IPS-NIHi11 (cell line): Measurements from ENCODE around the gene TLX3.
"Not testable (repeated sequence)": the region's sequence is repeated elsewhere in the genome, so short reads cannot be mapped to it uniquely, and the experiment has no call there.

Source experiments
- DNase-seq: peaks from one replicate; pipeline ENCODE4 v3.0.0; 2012; ENCODE audit warnings: mixed read lengths, low spot score

The TLX3 gene

DNA sequence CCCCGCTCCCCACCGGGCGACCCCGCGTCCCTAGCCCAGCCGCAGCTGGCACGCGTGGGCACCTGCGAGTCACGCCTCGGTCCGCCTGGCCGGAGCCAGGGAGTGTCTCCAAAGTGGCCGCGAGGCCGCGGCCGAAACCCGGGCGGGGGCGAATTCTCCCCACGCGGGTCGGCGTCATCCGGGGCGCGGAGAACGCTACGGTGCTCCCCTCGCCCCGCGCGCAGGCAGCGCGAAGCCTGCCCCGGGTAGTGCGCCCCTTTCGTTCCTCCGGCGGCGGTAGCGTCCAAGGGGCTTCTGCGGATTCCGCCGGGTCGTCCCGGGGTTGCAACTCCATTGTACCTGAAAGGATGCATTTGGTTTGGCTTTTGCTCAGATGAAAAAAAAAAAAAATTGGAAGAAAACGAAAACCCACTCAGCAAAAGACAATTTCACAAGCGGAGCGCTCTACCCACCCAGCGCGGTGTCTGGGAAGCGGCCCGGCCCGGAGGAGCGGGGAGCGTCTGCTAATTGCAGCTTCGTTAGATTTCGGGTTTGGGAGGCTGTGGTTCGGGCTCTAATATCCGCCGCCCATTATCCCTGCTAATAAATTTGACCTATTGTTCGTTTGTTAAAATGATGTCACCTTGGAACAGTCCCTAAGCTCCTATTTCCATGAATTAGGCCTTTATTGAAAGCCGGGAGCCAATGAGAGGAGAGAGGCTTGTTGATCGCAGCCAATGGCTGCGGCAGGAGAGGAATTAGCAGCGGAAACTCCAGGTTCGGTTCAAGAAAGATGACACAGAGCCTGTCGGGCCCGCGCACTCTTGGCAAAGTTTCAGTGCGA lies at the start of gene TLX3:
Gene TLX3, plus strand, starts transcription at position 796 of the 823 bp plus-strand sequence. CDS start 118 bp downstream, outside the sequence.
- DNase-seq = peak; percentile 86

DNA sequence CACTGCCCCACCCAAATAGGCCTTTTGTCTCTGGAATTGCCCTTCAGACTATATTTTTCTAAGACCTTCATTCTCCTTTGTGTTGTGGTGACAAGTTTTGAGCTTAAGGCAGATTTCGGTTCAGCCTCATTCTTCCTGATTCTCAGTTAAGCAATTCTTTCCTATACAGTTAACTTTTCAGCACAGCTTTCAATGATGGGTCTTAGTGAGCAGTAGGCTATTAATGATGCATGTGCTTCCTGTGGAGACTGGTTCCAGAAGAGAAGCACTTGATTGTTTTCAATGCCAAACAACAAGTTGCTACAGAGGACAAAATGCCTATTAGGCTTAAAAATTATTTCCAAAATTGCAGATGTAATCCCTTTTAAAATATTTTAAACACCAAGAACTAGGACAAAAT lies 47.7 kb upstream of the TLX3 start:
- no peak for DNase-seq

DNA sequence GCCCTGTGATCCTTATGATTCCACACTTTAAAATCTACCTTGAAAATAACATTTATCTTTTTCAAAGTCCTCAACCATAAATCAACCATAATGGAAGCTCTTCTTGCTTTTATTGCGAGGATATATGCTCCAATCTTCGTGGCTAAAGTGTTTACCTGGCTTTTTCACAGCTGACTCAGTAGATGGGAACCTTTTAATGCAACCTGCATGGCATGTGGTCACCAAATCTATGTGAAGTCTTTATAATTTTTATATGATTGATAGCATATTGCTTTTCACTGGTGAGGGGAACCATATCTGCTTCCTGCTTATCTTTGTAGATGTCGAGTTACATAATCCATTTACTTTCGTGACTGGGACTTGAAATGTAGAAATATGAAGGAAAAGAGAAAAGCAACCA lies 47.1 kb upstream of the TLX3 start:
- DNase-seq = no peak

DNA sequence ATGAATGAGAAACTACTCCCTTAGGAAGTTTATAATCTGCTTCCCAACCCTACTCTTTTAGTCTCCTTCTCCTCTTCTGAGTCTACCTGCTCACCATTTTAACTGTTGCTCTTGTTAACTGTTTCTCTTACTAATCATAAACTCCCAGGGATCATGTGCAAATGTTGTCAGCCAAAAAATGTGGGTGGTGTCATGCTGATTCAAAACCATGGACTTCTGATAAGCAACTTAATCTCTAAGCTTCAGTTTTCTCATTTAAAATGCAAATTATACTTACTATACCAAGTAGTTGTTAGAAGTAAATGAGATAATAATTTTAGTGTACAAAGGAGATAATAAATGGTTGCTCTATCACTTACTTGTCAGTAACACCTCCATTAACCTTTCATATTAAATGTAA lies 45.9 kb upstream of the TLX3 start:
- DNase-seq = no peak

DNA sequence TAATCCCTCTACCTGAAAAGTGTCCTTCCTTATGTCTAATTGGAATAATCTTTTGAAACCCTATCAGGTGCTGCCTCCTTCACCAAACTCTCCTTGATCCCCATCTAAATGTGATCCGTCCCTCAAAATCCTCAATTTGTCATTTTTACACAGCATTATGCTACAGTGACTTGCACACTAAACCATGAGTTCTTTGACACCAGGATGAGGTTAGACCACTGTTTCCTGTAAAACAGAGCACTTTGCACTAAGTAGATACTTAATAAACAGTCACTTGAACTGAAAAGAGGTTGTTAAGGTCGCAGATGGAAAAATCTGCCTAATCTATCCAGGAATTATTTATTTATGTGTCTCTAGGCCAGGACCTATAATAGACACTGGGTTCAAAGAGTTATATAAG lies 44.2 kb upstream of the TLX3 start:
- no peak for DNase-seq

DNA sequence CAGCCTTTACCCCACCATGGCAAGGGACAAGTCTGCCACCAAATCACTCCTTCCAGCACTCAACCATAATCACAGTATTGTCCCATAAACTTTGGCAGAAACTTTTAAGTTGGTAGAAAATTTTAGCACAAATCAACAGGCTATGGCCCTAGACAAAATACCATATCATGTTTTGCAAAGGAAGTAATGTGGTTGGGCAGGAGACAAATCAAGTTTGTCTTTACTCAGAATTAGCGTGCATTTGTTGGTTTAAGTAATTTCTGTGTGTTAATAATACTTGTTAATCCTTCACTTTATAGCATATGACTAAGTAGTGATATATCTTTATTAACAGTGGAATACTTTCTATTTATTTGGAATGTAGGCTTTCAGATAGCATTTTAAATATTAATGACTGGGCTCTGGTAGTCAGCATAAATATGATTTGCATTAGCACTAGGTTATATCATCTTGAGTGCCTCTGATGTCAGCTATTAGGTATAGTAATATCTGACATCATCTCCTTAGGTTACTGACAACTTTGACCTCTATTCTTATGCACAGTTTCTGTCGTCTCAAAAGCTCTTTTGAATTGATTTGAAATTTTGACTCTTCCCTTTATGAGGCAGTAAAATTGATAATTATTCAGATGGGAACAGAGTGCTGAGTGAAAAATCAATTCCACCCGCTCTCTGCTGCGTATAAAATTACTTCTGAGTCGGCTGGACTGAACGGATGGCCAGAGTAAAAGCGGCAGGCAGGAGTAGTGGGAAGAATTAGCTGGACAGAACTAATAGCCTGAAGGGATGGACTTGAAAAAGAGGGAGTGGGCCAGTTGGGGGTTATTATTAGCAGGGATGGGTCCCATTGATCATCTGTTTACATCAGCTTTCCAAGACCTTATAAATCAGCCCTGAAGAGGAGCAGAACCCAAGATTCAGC lies 40.1 kb upstream of the TLX3 start:
- no peak for DNase-seq

DNA sequence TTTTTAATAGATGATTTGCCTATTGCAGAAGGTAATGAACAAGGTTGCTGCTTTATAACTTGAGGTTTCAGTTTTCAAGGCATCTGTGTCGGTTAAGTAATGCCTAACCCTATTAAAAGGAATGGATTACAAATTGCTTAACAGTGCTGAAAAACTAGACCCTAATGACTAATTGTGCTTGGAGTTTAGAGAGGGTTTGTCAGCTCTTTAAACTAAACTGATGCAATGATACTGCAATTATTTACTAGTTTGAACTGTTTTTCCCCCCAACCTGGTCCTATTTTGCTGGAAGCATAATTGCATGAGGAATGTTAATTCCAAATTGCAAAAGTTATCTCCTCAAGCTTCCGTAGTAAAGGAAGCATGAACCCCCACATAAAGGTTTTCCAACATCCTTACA lies 39.3 kb upstream of the TLX3 start:
- no peak for DNase-seq

DNA sequence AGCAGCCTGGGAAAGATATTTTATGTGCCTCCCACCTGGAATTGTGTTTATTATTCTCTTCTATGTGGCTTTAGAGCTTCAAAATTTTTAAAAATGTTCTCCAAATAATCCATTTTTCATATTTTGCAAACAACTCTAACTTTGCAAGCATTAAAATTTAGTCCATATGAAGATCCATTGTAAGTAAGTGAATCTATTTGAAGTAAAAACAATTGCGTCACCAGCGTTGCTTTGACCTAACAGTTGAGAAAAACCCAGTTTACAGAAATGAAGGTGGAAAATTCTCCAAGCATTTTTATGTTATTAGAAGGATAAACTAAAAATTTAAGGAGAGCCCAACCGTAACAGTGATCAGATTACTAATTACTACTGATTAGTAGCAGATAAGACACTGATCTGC lies 38.9 kb upstream of the TLX3 start:
- no peak for DNase-seq

DNA sequence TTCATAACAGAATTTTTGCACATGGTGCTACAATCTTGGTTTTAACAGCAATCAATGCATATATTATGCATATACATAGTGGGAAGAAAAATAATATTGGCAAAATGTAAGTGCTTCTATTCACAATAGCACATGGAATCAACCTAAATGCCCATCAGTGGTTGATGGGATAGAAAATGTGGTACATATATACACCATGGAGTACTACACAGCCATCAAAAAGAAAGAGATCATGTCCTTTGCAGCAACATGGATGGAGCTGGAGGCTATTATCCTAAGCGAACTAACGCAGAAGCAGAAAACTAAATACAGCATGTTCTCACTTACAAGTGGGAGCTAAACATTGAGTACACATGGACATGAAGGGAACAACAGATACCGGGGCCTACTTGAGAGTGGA lies 37.2 kb upstream of the TLX3 start:
- DNase-seq = no peak

DNA sequence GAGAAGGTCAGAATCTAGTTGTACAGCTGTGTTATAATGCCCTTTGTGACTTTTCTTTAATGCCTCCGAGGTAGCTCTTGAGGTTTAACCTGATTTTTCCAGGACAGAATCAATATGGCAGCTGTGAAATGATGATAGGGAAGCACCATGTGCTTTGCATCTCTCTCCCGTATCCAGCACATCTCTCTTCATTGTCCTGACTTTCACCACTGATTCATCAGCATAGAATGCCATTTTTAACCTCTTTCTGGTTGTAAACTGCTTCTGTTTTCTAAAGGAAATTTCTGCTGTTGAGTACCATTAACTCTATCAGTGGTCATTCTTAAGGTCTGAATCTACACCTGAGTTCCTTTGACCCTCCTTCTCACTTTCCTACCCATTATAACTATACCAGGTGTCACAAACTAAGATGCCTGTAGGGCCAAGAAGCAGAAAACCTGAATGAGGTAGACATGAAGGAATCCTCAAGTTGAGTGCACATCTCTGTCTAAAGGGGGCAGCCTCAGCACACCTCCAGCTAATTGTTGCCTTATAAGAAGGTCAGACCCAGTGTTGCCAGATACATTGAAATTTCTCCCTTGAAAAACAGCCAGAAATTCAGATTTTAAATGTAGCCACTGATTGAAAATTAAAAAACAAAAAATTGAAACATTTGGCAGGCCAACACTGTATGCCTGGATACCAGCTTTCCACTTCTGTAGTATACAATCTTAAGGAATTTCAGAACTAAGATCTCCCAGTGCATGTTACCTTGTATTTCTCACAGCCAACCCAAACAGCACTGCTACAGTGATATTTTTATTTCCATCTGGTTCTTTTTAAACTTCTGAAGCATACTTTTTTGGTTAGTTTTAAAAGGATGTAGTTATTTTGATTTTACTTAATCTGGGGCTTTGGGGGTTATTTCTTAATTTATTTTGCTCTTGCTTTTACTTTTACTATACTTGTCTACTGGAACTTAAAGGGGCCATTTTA lies 35.8 kb upstream of the TLX3 start:
- DNase-seq = peak; percentile 62

DNA sequence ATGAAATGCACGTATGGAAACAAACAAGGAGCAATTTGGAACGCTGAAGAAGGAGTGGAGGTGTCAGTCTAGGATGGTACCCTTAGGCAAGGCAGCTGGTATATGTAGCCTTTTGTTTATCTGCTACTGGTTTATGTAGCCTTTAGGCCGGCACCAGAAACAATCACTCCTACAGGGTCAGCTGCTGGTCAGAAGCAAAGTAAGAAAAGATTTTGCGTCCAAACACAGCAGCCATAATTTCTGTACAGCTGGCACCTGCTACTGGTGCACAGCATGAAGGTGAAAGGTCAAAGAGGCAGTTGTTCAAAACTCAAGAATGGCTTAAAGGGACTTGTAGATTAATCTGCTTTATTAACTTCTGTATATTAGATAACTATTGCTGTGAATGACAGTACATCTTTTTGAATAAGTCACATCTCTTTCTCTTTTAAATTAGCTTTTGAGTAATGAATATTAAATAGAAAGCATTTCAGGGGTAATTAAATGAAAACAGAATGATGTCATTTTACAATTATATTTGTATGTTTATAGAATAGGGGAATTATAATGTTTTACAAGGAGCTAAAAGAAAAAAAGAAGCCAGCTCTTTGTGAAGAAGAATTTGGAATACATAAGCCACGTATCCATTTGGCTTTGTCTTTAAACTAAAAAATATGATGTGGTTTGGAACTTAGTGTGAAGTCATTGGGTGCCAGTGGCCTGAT lies 33.1 kb upstream of the TLX3 start:
- no peak for DNase-seq

DNA sequence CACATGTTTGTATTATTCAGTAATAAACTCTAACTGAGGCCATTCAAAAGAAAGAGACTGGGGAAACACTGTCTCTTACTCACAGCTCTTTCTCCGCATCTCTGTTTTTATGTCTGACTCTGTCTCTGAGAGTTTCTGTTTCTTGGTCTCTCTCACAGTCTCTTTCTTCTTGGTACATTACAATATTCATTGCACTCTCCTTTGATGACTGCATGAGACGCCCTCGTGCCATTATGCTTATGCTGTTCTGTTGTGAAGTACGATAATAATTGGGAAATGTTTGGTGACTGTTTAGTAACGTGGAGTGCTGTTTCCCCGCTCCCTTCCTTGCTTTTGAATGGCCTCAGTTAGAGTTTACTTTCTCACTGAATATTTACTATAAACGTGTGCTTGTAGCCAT lies 25.3 kb upstream of the TLX3 start:
- DNase-seq = no peak

DNA sequence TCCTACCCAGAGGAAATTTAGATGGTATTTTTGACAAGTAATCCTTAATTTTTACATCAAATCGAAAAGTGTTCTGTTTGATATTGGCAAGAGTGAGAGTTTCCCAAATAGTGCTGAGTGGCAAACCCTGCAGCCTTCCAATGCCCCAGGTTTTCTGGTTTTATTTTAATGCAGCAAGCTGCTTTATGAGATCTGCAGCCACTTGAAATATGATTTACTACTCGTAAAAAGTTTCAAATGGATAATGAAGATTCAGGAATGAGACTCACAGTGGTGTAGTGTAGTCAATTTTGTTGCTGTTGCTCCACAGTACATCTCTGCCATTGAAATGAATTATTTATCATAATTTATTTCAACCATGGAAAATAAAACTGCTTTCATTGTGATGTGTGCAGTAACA lies 23.6 kb upstream of the TLX3 start:
- no peak for DNase-seq

DNA sequence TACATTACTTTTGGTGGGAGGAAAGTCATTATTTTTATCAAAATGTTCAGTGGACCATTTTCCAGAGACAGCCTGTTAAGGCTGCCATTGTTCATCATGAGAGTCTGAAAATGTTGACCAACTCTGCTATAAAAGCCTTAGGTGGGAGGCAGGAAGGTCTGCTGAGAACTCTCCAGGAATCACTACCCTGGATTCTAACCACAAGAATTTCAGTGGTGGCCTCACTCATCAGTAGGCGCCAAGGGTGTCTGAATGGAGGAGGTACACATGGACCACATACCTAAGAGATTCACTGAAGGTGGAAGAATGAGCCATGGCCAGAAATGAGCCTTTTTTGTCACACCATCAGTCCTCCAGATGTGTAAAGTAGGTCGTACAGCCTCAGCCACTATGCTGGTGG lies 21.0 kb upstream of the TLX3 start:
- DNase-seq = no peak

DNA sequence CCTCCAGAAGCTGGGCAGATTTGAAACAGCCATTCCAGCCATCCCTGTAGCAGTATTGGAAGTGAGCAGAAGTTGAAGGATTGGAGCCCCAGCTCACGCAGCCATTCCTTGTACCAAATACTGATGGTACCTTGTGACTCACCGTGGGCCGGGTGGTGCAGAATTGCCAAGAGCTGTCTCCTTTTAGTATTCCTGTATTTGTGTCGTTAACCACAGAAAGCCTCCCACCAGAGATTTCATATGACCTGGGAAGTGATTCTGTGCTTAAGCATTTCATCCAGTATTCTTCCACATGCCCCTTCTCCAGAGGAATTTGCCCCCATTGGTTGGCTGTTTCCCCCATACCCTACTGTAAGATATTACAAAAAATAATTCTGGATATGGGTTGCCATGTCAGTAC lies 17.7 kb upstream of the TLX3 start:
- no peak for DNase-seq

DNA sequence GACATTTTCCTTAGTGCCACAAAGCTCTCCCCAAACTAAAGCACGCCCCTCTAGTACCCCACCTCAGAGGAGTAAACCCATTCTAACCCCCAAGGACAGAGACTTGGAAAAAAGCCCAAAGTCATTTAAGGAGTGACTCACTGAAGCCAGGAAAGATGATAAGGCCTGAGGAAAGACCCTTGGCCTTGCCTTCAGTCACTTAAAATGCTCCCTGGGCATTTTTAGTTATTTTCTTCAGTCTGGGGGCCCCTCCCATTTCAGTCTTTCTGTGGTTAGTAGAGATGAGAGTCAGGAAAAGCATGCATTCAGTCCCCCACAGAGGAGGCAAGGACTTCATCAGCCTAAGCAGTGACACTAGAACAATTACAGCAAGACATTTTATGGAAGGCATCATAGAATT lies 13.7 kb upstream of the TLX3 start:
- DNase-seq = no peak

DNA sequence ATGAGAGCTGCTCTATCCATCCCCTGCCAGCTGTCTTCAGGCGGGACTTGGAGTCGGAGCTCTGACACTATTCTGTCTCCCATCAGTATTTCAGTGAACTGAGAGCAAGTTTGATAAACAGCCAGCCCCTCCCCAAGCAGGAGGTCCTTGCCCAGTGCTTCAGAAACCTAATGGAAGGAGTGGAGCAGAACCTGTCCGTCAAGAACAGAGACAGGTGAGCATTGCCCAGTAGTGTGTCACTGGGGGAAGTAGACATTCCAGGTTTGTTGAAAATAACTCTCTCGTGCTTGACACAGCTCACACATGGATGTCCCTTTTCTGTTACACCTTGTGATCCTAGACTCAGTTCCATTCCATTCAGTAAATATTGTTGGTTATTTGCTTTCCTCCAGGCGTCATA lies 13.2 kb upstream of the TLX3 start:
- DNase-seq = no peak

DNA sequence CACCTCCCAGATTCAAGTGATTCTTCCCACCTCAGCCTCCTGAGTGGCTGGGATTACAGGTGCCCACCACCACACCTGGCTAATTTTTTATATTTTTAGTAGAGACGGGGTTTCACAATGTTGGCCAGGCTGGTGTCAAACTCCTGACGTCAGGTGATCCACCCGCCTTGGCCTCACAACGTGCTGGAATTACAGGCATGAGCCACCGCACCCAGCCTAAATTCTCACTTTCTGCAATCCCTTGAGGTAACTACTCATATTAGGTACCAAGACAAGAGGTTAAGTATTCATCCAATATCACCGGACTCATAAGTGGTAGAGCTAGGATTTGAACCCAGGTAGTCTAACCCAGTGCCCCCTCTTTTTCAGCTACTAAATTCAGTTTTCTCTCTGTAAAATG lies 11.1 kb upstream of the TLX3 start:
- DNase-seq = not testable (repeated sequence)

DNA sequence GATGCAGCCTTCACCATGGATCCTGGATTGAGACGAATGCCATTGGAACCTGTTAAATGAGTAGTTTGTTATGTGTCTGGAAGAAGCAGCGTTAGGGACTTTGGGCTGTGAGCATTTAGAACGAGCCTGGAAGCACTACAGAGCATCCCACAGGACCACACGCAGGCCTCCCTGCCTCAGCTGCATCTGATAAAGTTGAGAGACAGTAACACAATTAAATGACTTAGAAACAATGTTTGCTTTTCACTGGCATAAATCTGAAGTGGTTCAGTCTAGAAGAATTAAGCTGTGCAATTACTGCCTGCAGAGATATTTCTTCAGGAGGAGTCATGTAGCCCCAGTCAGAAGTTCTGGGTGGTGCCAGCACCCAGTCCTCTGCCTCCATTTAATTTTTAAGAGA lies 9.8 kb upstream of the TLX3 start:
- DNase-seq = no peak

DNA sequence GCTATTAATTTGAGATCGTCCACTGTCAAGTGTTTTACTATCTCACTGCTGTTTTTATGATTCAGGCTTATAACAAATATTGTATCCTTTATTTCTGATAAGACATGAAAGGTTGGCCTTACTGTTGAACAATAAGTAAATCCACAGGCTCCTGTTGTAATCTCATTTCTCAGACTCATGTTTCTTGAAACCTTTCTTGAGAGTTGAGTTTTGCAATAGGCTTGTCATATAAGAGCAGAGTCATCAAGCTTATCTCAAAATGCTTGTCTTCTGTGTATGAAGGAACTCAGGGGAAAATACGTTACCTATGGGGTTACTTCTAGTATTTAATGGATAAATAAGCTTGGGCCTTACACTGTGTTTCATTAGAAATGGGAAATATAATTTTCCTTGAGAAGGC lies 9.2 kb upstream of the TLX3 start:
- no peak for DNase-seq

DNA sequence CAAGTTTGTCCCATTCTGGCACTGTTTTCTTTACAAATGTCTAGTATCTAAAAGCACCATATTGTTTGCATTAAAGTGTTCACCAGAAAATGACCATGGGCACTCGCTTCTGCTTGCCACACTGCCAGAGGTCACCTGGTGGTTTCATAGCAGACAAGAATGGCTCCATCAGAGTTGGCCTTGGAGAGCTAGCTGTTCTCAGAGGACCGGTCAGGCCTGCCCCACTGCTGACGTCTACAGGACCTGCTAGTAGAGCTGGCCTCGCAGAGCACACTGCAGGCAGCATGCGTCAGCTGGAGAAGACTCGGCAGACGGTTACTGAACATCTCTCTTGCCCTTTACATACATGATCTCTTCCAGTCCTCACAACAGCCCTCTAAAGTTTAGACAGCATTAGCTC lies 8.7 kb upstream of the TLX3 start:
- no peak for DNase-seq
